Kidney epithelial cell (primary cell): ENCODE measurements around the gene RRM2. TPM values are rescaled to one million over a fixed set of nuclear protein-coding genes. Genes with fewer than 3 reads are reported as not detected.

Experiments used
- DNase-seq: peaks from one replicate; pipeline ENCODE4 v3.0.0-alpha.2; 2010; ENCODE audit warnings: low read depth
- H3K27me3 ChIP-seq: 2 replicates; pipeline ENCODE4 v1.6.0; 2011; ENCODE audit warnings: low read length; ENCODE audit not compliant: control insufficient read depth, insufficient read depth
- H3K36me3 ChIP-seq: 2 replicates; pipeline ENCODE4 v1.5.1; 2011; ENCODE audit warnings: low read length; ENCODE audit not compliant: control insufficient read depth, insufficient read depth
- H3K4me3 ChIP-seq: 2 replicates; pipeline ENCODE4 v1.5.1; 2011; ENCODE audit warnings: low read depth, mild to moderate bottlenecking, control low read depth, low read length
- total RNA-seq: library from RNA; depleted of rRNA; stranded (reverse); fragments of >200 nt; gene quantifications from 2 replicates; pipeline ENCODE4 v1.2.3, GENCODE V29; 2015
- TF ChIP-seq, protein P1 (sequence below): IDR thresholded peaks from 2 replicates; pipeline ENCODE4 v1.5.1; 2011; ENCODE audit warnings: mild to moderate bottlenecking, moderate library complexity, low read length, control low read depth, inconsistent platforms; ENCODE audit not compliant: insufficient read depth, poor library complexity, severe bottlenecking

The RRM2 gene
- total RNA-seq, 1 donor from 2014 or later = 8.7 TPM

DNA sequence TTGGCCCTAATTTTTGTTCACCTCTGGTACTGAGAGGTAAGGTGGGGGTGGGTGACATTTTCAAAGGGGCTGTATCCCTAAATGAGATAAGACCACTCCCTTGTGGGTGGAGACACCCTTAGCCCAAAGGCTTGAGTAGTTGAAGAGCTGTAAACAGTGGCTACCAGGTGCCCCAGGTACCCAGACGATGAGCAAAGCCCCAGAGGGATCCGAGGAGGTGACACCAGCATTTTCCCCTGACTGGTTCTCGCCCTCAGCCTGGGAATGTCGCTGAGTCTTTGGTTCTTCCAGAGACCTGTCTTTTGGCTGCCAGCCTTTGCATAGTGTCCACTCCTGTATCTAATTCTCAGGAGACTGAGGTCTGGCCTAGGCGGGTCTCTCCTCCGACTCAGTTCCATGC lies 36.5 kb downstream of the RRM2 start:
- TF ChIP-seq, protein P1, sequence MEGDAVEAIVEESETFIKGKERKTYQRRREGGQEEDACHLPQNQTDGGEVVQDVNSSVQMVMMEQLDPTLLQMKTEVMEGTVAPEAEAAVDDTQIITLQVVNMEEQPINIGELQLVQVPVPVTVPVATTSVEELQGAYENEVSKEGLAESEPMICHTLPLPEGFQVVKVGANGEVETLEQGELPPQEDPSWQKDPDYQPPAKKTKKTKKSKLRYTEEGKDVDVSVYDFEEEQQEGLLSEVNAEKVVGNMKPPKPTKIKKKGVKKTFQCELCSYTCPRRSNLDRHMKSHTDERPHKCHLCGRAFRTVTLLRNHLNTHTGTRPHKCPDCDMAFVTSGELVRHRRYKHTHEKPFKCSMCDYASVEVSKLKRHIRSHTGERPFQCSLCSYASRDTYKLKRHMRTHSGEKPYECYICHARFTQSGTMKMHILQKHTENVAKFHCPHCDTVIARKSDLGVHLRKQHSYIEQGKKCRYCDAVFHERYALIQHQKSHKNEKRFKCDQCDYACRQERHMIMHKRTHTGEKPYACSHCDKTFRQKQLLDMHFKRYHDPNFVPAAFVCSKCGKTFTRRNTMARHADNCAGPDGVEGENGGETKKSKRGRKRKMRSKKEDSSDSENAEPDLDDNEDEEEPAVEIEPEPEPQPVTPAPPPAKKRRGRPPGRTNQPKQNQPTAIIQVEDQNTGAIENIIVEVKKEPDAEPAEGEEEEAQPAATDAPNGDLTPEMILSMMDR = no peak
- no peak for DNase-seq
- no peaks in the 10 kb centered on the region for H3K27me3 ChIP-seq
- no peak overlapping the region for H3K4me3 ChIP-seq
- no peaks in the 10 kb centered on the region for H3K36me3 ChIP-seq

DNA sequence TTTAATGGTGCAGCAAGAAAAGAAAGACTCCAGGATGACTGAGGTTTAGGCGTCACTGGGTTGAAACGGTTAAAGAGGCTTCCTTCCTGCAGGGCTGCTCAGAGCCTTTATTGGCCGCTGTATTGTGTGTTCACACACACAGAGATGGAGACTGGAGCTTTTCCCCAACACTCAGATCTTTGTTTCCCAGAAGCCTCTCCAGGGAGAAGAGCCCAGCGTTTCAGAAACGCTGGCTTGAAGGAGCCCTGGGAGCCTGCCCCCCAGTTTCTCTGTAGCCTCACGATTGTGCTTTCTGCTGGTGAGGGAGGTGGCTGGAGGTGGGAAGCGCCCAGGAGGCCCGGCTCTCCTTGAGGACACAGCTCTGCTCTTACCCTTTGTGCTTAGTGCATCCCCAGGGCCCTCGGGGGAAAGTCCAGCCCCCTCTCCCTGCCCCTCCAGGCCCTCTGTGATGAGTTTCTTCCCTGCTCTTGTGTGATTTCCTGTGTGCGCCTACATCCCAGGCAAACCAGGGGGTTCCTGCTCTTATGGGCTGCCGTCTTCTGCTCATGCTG lies 37.1 kb downstream of the RRM2 start:
- TF ChIP-seq, protein P1 = no peak
- DNase-seq = no peak

DNA sequence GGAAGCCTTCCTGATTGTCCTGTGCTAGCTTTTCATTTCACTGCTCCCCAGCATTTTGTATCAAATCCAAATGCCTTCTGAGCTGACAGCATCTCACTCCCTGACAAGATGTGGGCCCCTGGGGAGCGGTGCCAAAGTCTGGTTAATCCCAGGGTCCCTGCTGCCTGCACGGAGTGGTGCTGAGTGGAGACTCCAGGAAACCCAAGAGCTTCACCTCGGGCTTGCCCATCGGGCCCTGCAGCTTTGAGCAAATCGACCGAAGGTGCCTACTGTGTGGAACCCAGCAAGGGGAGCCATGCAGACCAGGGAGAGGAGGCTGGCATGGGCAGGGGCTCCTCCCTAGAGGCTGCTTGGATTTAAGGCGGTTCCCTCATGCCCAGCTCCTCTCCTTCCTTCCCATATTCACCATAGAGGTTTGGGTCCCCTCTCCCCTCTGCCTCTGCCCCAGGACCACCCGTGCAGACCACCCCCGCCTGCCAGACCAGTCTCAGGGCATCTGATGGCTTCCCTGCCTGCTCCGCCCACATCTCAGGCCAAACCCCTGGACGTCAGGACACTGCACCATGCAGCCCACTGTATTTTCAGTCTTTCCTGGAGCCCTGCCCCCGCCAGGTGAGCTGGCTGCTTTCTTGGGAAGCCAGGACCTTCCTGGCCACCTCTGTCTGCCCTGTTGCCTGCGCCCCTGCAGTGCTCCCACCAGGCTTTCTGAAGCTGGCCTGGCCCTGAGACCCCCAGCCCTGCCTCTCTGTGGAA lies 37.8 kb downstream of the RRM2 start:
- no peak for DNase-seq
- Histone ChIP-seq H3K36me3 (no peaks in the 10 kb centered on the region), H3K27me3 (no peaks in the 10 kb centered on the region), H3K4me3 (no peak overlapping the region)
- TF ChIP-seq, protein P1 = no peak

More for the DNA sequence above, 37.1 kb downstream of the RRM2 start:
- H3K27me3 ChIP-seq = no peaks in the 10 kb centered on the region
- H3K36me3 ChIP-seq = no peaks in the 10 kb centered on the region
- H3K4me3 ChIP-seq = no peak overlapping the region

DNA sequence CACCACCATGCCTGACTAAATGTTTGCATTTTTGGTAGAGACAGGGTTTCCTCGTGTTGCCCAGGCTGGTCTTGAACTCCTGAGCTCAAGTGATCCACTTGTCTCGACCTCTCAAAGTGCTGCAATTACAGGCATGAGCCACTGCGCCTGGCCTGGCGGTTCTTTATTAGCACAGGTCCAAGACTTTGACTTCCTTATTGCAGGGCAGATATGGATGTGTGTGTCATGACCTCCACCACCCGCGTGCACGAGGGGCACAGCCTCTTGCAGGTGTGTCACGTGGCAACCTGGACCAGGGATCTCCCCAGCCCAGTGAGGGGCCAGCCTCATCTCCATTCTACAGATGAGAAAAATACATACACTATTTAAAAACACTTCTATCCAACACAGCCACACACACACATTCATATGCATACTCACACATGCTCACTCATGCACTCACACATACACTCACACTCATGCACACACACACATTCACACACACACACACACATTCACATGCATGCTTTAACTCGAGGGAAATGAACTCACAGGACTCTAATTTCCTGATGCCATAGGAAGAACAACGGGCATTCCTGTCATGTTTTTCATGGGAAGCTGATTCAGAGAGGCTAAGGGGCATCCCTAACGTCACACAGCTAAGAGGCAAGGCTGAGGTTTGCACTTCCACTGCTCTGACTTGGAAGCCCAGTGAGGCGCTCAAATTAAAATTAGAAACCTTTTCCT lies 38.8 kb downstream of the RRM2 start:
- Histone ChIP-seq H3K27me3 (no peaks in the 10 kb centered on the region), H3K36me3 (no peaks in the 10 kb centered on the region), H3K4me3 (no peak overlapping the region)
- no peak for DNase-seq
- TF ChIP-seq, protein P1 = no peak

DNA sequence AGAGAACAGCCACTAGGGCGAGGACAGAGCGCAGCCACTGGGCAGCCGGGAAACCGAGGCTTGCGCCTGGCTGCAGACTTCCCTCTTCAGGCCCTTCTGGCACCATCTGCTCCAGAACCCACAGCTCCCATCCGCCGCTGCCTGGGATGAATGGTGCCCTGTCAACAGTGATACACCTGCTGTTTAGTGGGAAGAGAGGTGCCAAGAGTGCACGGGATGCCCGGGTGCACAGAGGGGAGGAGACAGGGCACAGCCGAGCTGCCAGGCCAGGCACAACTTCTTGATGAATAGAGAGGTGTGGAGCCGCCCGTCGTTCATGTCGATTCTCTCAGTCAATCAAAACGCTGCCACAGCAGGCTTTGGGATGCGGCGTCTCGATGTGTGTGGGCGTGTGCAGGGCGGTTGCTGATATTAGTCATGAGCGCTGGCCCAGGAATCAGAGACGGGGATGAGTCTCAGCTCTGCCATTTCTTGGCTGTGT lies 39.5 kb downstream of the RRM2 start:
- Histone ChIP-seq H3K4me3 (no peak overlapping the region), H3K27me3 (no peaks in the 10 kb centered on the region), H3K36me3 (no peaks in the 10 kb centered on the region)
- DNase-seq = peak; percentile 31
- TF ChIP-seq, protein P1 = no peak
